T-cell (primary cell): ENCODE data around the gene P2RY12. TPM values are rescaled to one million over a fixed set of nuclear protein-coding genes. Genes with fewer than 3 reads are reported as not detected.

ENCODE experiments used
- ATAC-seq, 4 experiments: fragments of 200-7000 bp in 3 of 4; fragments of 150-1000 bp in 1 of 4; cut with Tn5 transposase; replicated peaks in 1 of 4; 1 replicate in 3 of 4; 2 replicates in 1 of 4; pipeline ENCODE4 v1.10.0; 2021; ENCODE audit warnings: moderate library complexity in 3 of 4, mild to moderate bottlenecking in 2 of 4, moderate number of reproducible peaks in 1 of 4
- CTCF ChIA-PET, 2 donors: fragments of 300-600 bp; sonication (Branson Sonifier 250); formaldehyde crosslinking; loops; one replicate each; lab custom pipeline; 2022; ENCODE audit warnings: antibody characterized with exemption in 2 of 2; lab: Charles Lee
- POLR2A ChIA-PET, 2 donors: fragments of 300-600 bp; sonication (Branson Sonifier 250); formaldehyde crosslinking; loops; one replicate each; lab custom pipeline; 2022; ENCODE audit warnings: antibody characterized with exemption in 2 of 2; lab: Charles Lee
- DNase-seq, 35 experiments: peaks; one replicate each; pipeline versions ENCODE4 v3.0.0 to v3.0.0-alpha.2; 2013 to 2023
- H3K27ac ChIP-seq: one replicate; pipeline ENCODE4 v1.5.1; 2013; ENCODE audit warnings: low read length
- H3K27me3 ChIP-seq, 2 experiments: replicated peaks in 1 of 2; 1 replicate in 1 of 2; 2 replicates in 1 of 2; pipeline versions ENCODE4 v1.6.1 to v1.7.0; 2013; ENCODE audit warnings: low read length in 1 of 2, mixed read lengths in 1 of 2; ENCODE audit not compliant: control insufficient read depth in 2 of 2, insufficient read depth in 2 of 2; ENCODE audit errors: extremely low read depth in 1 of 2
- H3K36me3 ChIP-seq, 2 donors: 1 replicate in 1 of 2; 2 replicates in 1 of 2; pipeline versions ENCODE4 v1.6.1 to v1.7.0; 2013; ENCODE audit warnings: low read length in 1 of 2; ENCODE audit not compliant: control insufficient read depth in 2 of 2, insufficient read depth in 1 of 2; ENCODE audit errors: extremely low read depth in 1 of 2
- H3K4me1 ChIP-seq, 2 experiments: 1 replicate in 1 of 2; 2 replicates in 1 of 2; pipeline versions ENCODE4 v1.6.1 to v1.7.0; 2013; ENCODE audit warnings: low read length in 2 of 2, mixed read lengths in 1 of 2; ENCODE audit not compliant: insufficient read depth in 2 of 2, control insufficient read depth in 1 of 2; ENCODE audit errors: extremely low read depth in 1 of 2
- H3K4me3 ChIP-seq, 2 donors: 1 replicate in 1 of 2; 2 replicates in 1 of 2; pipeline versions ENCODE4 v1.5.1 to v1.7.0; 2013; ENCODE audit warnings: mild to moderate bottlenecking in 2 of 2, low read length in 1 of 2, moderate library complexity in 1 of 2; ENCODE audit not compliant: control insufficient read depth in 1 of 2; ENCODE audit errors: extremely low read depth in 1 of 2
- H3K9me3 ChIP-seq: 2 replicates; pipeline ENCODE4 v1.7.0; 2013
- H3K27ac Mint-ChIP-seq, 2 donors: one replicate each; pipeline ENCODE4 v1.8.0; 2020 to 2021; ENCODE audit warnings: mild to moderate bottlenecking in 2 of 2, mixed read lengths in 2 of 2
- H3K27me3 Mint-ChIP-seq, 2 donors: one replicate each; pipeline ENCODE4 v1.8.0; 2021 to 2022; ENCODE audit warnings: mixed read lengths in 2 of 2
- H3K36me3 Mint-ChIP-seq: one replicate; pipeline ENCODE4 v1.8.0; 2021; ENCODE audit warnings: mixed read lengths
- H3K4me1 Mint-ChIP-seq, 3 donors: one replicate each; pipeline ENCODE4 v1.8.0; 2020 to 2022; ENCODE audit warnings: mixed read lengths in 3 of 3, mild to moderate bottlenecking in 1 of 3
- H3K4me3 Mint-ChIP-seq, 3 donors: one replicate each; pipeline ENCODE4 v1.8.0; 2020 to 2022; ENCODE audit warnings: mild to moderate bottlenecking in 3 of 3, mixed read lengths in 3 of 3, moderate library complexity in 3 of 3
- H3K9me3 Mint-ChIP-seq, 3 donors: one replicate each; pipeline ENCODE4 v1.8.0; 2020 to 2022; ENCODE audit warnings: mixed read lengths in 3 of 3
- WGBS: methylation state at CpG from one replicate; pipeline ENCODE4 v1.1.5; 2013; ENCODE audit warnings: missing lambda C conversion rate; ENCODE audit not compliant: insufficient coverage; 5-methylcytosine and 5-hydroxymethylcytosine counted together
- total RNA-seq, 35 experiments: library from RNA in 6 of 35; stranded (reverse) in 6 of 35; fragments of 120-200 nt in 1 of 35; gene quantifications; one replicate each; pipeline versions ENCODE4 v1.2.1 to v1.2.4 and lab custom pipeline; 2013 to 2026

P2RY12 gene
- total RNA-seq, 5 donors from 2014 or later (not counting 1 experiment from before 2014, with no cell fraction given): 0.51 TPM; not detected in 4

GRCh38 chr3:151366993-151367392, 17.6 kb downstream of the P2RY12 start:
- WGBS: no CpG with 5 or more reads among the region's 3 CpGs
- Mint-ChIP-seq H3K36me3 (no peaks in the 10 kb centered on the region), H3K4me1 (no peaks in the 10 kb centered on the region), H3K27ac (no peak overlapping the region), H3K9me3 (no peaks in the 10 kb centered on the region), H3K4me3 (no peak overlapping the region), H3K27me3 (peaks cover 2 to 6% of the 10 kb centered on the region in 2 donors)
- ATAC-seq (no peak), DNase-seq (no peak)
- no peak overlapping the region for H3K4me3 ChIP-seq
- POLR2A ChIA-PET: no interaction called here
- no peaks in the 10 kb centered on the region for H3K36me3 ChIP-seq
- H3K27ac ChIP-seq: no peak overlapping the region
- CTCF ChIA-PET: no interaction called here
- H3K9me3 ChIP-seq: no peaks in the 10 kb centered on the region
- H3K4me1 ChIP-seq: no peaks in the 10 kb centered on the region
- H3K27me3 ChIP-seq: no peaks in the 10 kb centered on the region

- H3K36me3 Mint-ChIP-seq: no peaks in the 10 kb centered on the region
- POLR2A ChIA-PET: no interaction called here
- 75% methylated on average over 2 of the region's 3 CpGs for WGBS
- peaks cover 2 to 6% of the 10 kb centered on the region in 2 donors for H3K27me3 Mint-ChIP-seq
- no peaks in the 10 kb centered on the region for H3K36me3 ChIP-seq
- DNase-seq (no peak), ATAC-seq (no peak)
- H3K9me3 ChIP-seq: no peaks in the 10 kb centered on the region
- H3K4me1 ChIP-seq: no peaks in the 10 kb centered on the region
- no peaks in the 10 kb centered on the region for H3K27me3 ChIP-seq
- no peak overlapping the region for H3K4me3 ChIP-seq
- CTCF ChIA-PET: no interaction called here
- no peak overlapping the region for H3K27ac ChIP-seq
- H3K27ac Mint-ChIP-seq: no peak overlapping the region
- H3K4me1 Mint-ChIP-seq: no peaks in the 10 kb centered on the region
- H3K4me3 Mint-ChIP-seq: no peak overlapping the region
- no peaks in the 10 kb centered on the region for H3K9me3 Mint-ChIP-seq
Measured at GRCh38 chr3:151362751-151363174, 21.8 kb downstream of the P2RY12 start.

- H3K27me3 Mint-ChIP-seq: no peaks in the 10 kb centered on the region
- H3K9me3 Mint-ChIP-seq: no peaks in the 10 kb centered on the region
- Histone ChIP-seq H3K27ac (no peak overlapping the region), H3K9me3 (no peaks in the 10 kb centered on the region), H3K27me3 (no peaks in the 10 kb centered on the region), H3K4me3 (no peak overlapping the region), H3K4me1 (no peaks in the 10 kb centered on the region), H3K36me3 (no peaks in the 10 kb centered on the region)
- peaks cover 0 to 6% (median 1%) of the 10 kb centered on the region in 3 donors for H3K4me1 Mint-ChIP-seq
- H3K36me3 Mint-ChIP-seq: no peaks in the 10 kb centered on the region
- DNase-seq (no peak), ATAC-seq (no peak)
- WGBS: no CpG with 5 or more reads among the region's 2 CpGs
- H3K27ac Mint-ChIP-seq: no peak overlapping the region
- no peak overlapping the region for H3K4me3 Mint-ChIP-seq
- ChIA-PET POLR2A (no interaction called here), CTCF (interaction anchor here in 1 of 2 donors (1.2 kb wide), 1 partner anchor 29 kb away, joined by 3 read pairs; no protein-coding TSS in a partner anchor)
Measured at GRCh38 chr3:151357463-151357850, 27.1 kb downstream of the P2RY12 start.

- Mint-ChIP-seq H3K4me3 (no peak overlapping the region), H3K27ac (no peak overlapping the region)
- CTCF ChIA-PET: no interaction called here
Measured at GRCh38 chr3:151356794-151357462, 27.6 kb downstream of the P2RY12 start.

GRCh38 chr3:151351648-151352047, 32.9 kb downstream of the P2RY12 start:
- Histone ChIP-seq H3K27me3 (no peaks in the 10 kb centered on the region), H3K27ac (no peak overlapping the region), H3K36me3 (no peaks in the 10 kb centered on the region), H3K4me3 (no peak overlapping the region), H3K9me3 (no peaks in the 10 kb centered on the region), H3K4me1 (no peaks in the 10 kb centered on the region)
- ChIA-PET POLR2A (no interaction called here), CTCF (no interaction called here)
- no peaks in the 10 kb centered on the region for H3K36me3 Mint-ChIP-seq
- H3K27ac Mint-ChIP-seq: no peak overlapping the region
- ATAC-seq: no peak
- peaks cover 12 to 16% of the 10 kb centered on the region in 2 donors for H3K27me3 Mint-ChIP-seq
- no peaks in the 10 kb centered on the region for H3K9me3 Mint-ChIP-seq
- H3K4me1 Mint-ChIP-seq: peaks cover 0 to 5% (median 3%) of the 10 kb centered on the region in 3 donors
- no peak overlapping the region for H3K4me3 Mint-ChIP-seq
- no CpG with 5 or more reads among the region's 4 CpGs for WGBS
- DNase-seq: no peak

More at GRCh38 chr3:151356794-151357462, 27.6 kb downstream of the P2RY12 start:
- no peaks in the 10 kb centered on the region for H3K36me3 ChIP-seq
- H3K9me3 ChIP-seq: no peaks in the 10 kb centered on the region
- no peak for ATAC-seq
- no CpG with 5 or more reads among the region's 2 CpGs for WGBS
- H3K27ac ChIP-seq: no peak overlapping the region
- POLR2A ChIA-PET: no interaction called here
- no peaks in the 10 kb centered on the region for H3K36me3 Mint-ChIP-seq
- no peaks in the 10 kb centered on the region for H3K4me1 ChIP-seq
- H3K27me3 Mint-ChIP-seq: peaks cover 0 to 2% of the 10 kb centered on the region in 2 donors
- no peaks in the 10 kb centered on the region for H3K9me3 Mint-ChIP-seq
- H3K4me1 Mint-ChIP-seq: peaks cover 0 to 6% (median 1%) of the 10 kb centered on the region in 3 donors
- H3K4me3 ChIP-seq: no peak overlapping the region
- no peak for DNase-seq
- H3K27me3 ChIP-seq: no peaks in the 10 kb centered on the region

- DNase-seq: no peak
- Mint-ChIP-seq H3K9me3 (no peaks in the 10 kb centered on the region), H3K4me1 (peaks cover 1 to 8% (median 5%) of the 10 kb centered on the region in 3 donors), H3K27ac (no peak overlapping the region), H3K36me3 (no peaks in the 10 kb centered on the region), H3K4me3 (no peak overlapping the region), H3K27me3 (peaks cover 16 to 17% of the 10 kb centered on the region in 2 donors)
- Histone ChIP-seq H3K9me3 (no peaks in the 10 kb centered on the region), H3K27ac (no peak overlapping the region), H3K27me3 (no peaks in the 10 kb centered on the region), H3K4me3 (no peak overlapping the region), H3K36me3 (no peaks in the 10 kb centered on the region), H3K4me1 (no peaks in the 10 kb centered on the region)
- ChIA-PET POLR2A (no interaction called here), CTCF (no interaction called here)
- ATAC-seq: no peak
- no CpG with 5 or more reads among the region's 1 CpG for WGBS
Measured at GRCh38 chr3:151351219-151351618, 33.3 kb downstream of the P2RY12 start.
